Measurements from ENCODE around the gene SPATA2L.

DNA sequence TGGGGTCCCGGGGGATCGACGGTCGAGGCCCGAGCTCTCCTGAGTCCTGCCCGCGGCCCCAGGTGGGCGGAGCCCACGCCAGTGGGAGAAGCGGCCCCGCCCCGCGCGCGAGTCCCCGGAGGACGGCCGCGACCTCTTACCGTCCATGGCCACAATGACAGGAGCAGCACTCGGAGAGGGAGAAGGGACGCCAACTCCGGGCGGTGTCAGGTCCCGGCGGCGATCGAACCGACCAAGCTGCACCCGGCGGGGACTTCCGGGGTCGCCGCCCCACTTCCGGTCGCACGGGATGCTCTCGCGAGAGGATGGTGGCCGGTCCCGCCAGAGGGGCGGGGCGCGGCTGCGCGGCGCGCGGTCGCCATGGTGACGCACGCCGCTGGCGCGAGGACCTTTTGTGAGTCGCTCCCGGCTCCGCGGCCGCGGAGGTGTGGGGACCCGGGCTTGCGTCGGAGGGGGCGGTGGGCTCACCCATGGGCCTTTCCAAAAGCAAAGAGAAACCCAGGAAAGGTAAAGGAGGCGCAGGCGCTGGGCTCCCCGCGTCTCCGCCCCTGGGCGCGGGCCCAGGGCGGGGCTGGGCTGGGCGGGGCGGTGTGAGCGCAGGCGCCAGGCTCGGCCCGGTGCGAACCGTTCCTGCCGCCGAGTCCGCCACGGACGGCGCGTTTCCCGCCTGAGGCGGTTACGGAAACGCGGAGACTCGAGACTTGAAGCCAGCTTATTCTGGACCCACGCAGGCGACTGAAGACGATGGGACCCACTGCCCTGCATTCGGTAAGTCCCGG lies 43.9 kb downstream of the SPATA2L start, which contains the start of the genes CHMP1A and SPATA33:
- TF ChIP-seq EP300 (IDR thresholded peaks at IDR 0.05): no peak
- TF ChIP-seq CTCF (IDR thresholded peaks at IDR 0.05): no peak
- peak in 1 of 2 donors; percentile 34 for TF ChIP-seq POLR2A (IDR thresholded peaks at IDR 0.05)
- TF ChIP-seq POLR2AphosphoS5 (IDR thresholded peaks at IDR 0.05): peak; percentile 56 to 86 (median 73)
